ENCODE results near the gene MAGI2. TPM values are rescaled to one million over a fixed set of nuclear protein-coding genes. Genes with fewer than 3 reads are reported as not detected.

The MAGI2 gene
- total RNA-seq, 3 donors from 2014 or later: 0.10 to 0.16 (median 0.14) TPM

- Mint-ChIP-seq H3K27me3 (ENCODE audit: low read depth) (no peaks in the 10 kb centered on the region), H3K36me3 (ENCODE audit: insufficient read depth) (no peaks in the 10 kb centered on the region), H3K4me3 (no peak overlapping the region), H3K4me1 (ENCODE audit: low read depth) (no peaks in the 10 kb centered on the region), H3K9me3 (peaks cover 4% of the 10 kb centered on the region)
- DNase-seq: no peak
- no peak for ATAC-seq
Measured at GRCh38 chr7:78677391-78677790, 776.1 kb downstream of the MAGI2 start.

DNA sequence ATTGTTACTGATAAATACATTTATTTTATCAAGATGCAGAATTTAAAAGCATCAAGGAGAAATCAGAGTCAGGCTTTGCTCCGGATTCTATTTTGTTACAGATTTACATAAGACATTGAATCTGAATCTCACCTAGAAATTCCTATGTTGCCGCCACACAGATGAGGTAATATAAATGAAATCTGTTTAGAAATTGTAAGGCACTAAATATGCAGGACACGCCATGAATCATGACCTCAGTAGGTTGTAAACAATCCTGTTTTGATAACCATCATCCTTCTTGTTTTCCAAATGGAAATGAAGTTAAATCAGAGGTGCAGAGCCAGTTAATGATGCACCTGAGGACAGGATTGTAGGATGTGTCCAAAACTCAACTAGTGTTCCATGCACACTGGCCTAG lies 778.0 kb downstream of the MAGI2 start:
- H3K27me3 Mint-ChIP-seq (ENCODE audit: low read depth): no peaks in the 10 kb centered on the region

GRCh38 chr7:78673272-78673671 lies 780.2 kb downstream of the MAGI2 start:
- ATAC-seq: no peak
- no peaks in the 10 kb centered on the region for H3K36me3 Mint-ChIP-seq (ENCODE audit: insufficient read depth)
- no peak for DNase-seq
- no peaks in the 10 kb centered on the region for H3K27me3 Mint-ChIP-seq (ENCODE audit: low read depth)
- peaks cover 4% of the 10 kb centered on the region for H3K9me3 Mint-ChIP-seq
- H3K4me3 Mint-ChIP-seq: no peak overlapping the region
- H3K4me1 Mint-ChIP-seq (ENCODE audit: low read depth): no peaks in the 10 kb centered on the region

More for the DNA sequence above, 778.0 kb downstream of the MAGI2 start:
- Mint-ChIP-seq H3K36me3 (ENCODE audit: insufficient read depth) (no peaks in the 10 kb centered on the region), H3K4me3 (no peak overlapping the region), H3K4me1 (ENCODE audit: low read depth) (no peaks in the 10 kb centered on the region), H3K9me3 (peaks cover 4% of the 10 kb centered on the region)
- DNase-seq (no peak), ATAC-seq (no peak)

DNA sequence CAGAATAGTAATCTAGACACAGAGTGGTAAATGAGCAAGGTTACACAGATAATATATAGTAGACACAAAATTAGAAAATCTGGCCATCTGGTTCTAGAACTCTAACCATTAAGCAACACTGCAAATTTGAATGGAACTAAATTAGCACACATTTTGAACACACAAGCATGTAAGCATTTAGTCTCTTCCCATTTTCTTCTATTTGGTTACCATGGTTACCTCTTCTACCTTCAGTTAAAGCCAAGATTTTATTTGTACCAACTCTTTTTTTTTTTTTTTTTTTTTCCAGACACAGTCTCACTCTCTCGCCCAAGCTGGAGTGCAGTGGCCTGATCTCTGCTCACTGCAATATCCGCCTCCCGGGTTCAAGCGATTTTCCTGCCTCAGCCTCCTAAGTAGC lies 790.5 kb downstream of the MAGI2 start:
- no peaks in the 10 kb centered on the region for H3K36me3 Mint-ChIP-seq (ENCODE audit: insufficient read depth)

GRCh38 chr7:78649976-78650375 lies 803.5 kb downstream of the MAGI2 start:
- Mint-ChIP-seq H3K9me3 (peaks cover 3% of the 10 kb centered on the region), H3K27me3 (ENCODE audit: low read depth) (no peaks in the 10 kb centered on the region), H3K36me3 (ENCODE audit: insufficient read depth) (no peaks in the 10 kb centered on the region), H3K4me3 (no peak overlapping the region), H3K4me1 (ENCODE audit: low read depth) (no peaks in the 10 kb centered on the region)
- no peak for DNase-seq
- no peak for ATAC-seq

More for the DNA sequence above, 790.5 kb downstream of the MAGI2 start:
- DNase-seq (no peak), ATAC-seq (no peak)
- H3K4me3 Mint-ChIP-seq: no peak overlapping the region
- no peaks in the 10 kb centered on the region for H3K4me1 Mint-ChIP-seq (ENCODE audit: low read depth)
- H3K27me3 Mint-ChIP-seq (ENCODE audit: low read depth): no peaks in the 10 kb centered on the region
- H3K9me3 Mint-ChIP-seq: no peaks in the 10 kb centered on the region

DNA sequence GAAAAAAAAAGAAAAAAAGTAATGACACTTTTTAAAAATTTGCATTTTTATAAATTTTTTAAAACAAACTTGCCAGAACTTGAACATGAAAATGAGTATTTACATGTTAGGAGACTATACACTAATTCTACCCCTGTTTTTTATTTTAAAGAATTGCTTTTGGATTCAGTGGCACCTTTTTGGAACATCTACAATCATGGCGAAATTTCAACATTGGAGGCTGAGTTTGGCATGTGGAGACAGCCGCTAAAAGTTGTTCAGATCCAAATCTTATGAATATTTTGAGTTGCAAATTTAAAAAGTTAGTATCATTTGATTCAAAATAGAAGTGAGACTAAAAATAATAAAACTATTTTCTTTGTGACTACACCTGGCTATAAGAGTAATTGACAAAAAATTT lies 804.2 kb downstream of the MAGI2 start:
- Mint-ChIP-seq H3K9me3 (peaks cover 3% of the 10 kb centered on the region), H3K27me3 (ENCODE audit: low read depth) (no peaks in the 10 kb centered on the region), H3K4me1 (ENCODE audit: low read depth) (no peaks in the 10 kb centered on the region), H3K36me3 (ENCODE audit: insufficient read depth) (no peaks in the 10 kb centered on the region), H3K4me3 (no peak overlapping the region)
- DNase-seq (no peak), ATAC-seq (no peak)

DNA sequence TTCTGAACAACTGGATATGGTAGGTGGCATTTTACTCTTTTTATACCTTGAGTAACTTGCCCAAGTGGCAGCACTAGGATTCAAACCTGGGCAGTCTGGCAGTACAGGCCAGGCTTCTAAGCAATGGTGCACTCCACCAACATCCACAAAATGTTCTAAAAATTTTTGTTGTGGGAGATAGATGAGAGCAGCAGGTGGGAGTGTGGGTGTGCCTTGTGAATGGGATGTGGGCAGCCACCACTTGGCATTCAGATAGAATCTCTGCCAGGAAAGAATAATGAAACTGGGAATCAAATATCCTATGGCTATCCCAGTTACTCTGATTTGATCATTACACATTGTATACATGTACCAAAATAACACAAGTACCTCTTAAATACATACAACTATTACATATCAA lies 810.7 kb downstream of the MAGI2 start:
- Mint-ChIP-seq H3K36me3 (ENCODE audit: insufficient read depth) (no peaks in the 10 kb centered on the region), H3K9me3 (peaks cover 7% of the 10 kb centered on the region), H3K4me3 (no peak overlapping the region), H3K4me1 (ENCODE audit: low read depth) (no peaks in the 10 kb centered on the region), H3K27me3 (ENCODE audit: low read depth) (no peaks in the 10 kb centered on the region)
- DNase-seq: no peak
- no peak for ATAC-seq

DNA sequence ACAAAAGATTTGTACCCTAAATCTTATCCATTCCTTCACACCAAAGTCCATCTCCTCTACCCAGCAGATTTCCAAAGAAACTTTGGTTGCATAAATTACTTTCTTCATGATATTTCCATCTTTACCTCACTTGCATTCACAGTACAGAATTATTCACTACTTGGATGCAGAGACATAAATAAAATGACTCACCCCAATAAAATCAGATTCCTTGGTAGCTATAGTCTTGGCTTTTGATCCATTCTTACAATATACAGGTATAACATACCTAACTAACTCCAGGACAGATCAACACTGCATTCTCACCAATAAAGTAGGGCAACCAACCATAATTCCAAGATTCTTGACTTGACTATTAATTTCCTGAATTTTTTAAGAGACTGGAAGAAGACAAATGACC lies 815.1 kb downstream of the MAGI2 start:
- Mint-ChIP-seq H3K9me3 (peaks cover 4% of the 10 kb centered on the region), H3K27me3 (ENCODE audit: low read depth) (no peaks in the 10 kb centered on the region), H3K4me1 (ENCODE audit: low read depth) (no peaks in the 10 kb centered on the region), H3K4me3 (no peak overlapping the region), H3K36me3 (ENCODE audit: insufficient read depth) (no peaks in the 10 kb centered on the region)
- ATAC-seq (no peak), DNase-seq (no peak)

DNA sequence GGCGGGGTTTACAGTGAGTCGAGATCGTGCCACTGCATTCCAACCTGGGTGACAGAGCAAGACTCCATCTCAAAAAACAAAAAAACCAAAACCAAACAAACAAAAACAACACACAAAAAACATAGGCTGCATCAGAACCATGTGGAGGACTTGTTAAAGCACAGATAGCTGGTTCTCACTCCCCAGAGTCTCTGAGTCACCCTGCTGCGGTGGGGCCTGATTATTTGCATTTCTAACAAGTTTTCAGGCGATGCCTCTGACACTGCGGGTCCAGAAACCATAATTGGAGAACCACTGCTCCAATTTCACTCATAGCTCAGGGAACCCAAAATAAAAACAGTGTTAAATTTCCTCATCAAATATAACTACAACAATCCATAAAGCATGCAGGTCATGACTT lies 816.7 kb downstream of the MAGI2 start:
- H3K9me3 Mint-ChIP-seq: peaks cover 8% of the 10 kb centered on the region
- no peak overlapping the region for H3K4me3 Mint-ChIP-seq
- H3K4me1 Mint-ChIP-seq (ENCODE audit: low read depth): no peaks in the 10 kb centered on the region
- DNase-seq: no peak
- H3K36me3 Mint-ChIP-seq (ENCODE audit: insufficient read depth): no peaks in the 10 kb centered on the region
- no peak for ATAC-seq
- no peaks in the 10 kb centered on the region for H3K27me3 Mint-ChIP-seq (ENCODE audit: low read depth)

DNA sequence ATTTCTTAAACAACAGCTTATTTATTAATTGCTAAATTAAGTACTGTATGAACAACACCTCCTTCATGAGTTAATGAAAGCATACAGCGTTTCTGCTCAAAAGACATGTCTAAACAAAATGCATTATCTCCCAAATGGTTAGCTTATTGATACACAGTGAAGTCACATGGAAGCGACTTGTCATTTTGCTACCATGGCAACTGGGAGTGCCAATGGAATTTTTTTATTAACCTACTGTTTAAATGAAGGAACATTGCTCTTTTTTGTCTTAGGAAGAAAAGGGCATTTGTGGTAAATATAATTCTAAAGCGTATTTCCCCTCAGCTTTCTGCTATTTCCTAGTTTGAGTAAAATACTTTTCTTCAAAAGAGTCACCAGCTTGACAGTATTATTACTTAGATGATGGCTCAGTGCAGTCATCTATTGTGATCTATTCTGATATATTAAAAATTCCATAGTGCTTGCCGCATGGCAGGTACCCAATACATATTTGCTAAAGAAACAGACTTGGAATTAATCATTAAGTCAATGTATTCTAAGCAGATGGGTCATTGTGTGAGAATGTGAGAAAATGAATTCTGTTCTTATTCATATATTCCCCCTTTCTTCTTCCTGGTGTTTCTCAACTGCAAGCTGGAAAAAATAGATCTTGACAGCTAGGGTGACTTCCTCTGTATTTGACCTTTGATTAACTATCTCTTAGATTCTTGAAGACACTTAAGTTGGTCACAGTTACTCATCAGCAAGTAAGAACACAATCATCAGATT lies 818.3 kb downstream of the MAGI2 start:
- ATAC-seq (no peak), DNase-seq (no peak)
- Mint-ChIP-seq H3K4me3 (no peak overlapping the region), H3K27me3 (ENCODE audit: low read depth) (no peaks in the 10 kb centered on the region), H3K36me3 (ENCODE audit: insufficient read depth) (no peaks in the 10 kb centered on the region), H3K4me1 (ENCODE audit: low read depth) (no peaks in the 10 kb centered on the region), H3K9me3 (peaks cover 8% of the 10 kb centered on the region)

GRCh38 chr7:78634093-78634492 lies 819.4 kb downstream of the MAGI2 start:
- DNase-seq: no peak
- peaks cover 7% of the 10 kb centered on the region for H3K9me3 Mint-ChIP-seq
- no peaks in the 10 kb centered on the region for H3K27me3 Mint-ChIP-seq (ENCODE audit: low read depth)
- no peaks in the 10 kb centered on the region for H3K36me3 Mint-ChIP-seq (ENCODE audit: insufficient read depth)
- H3K4me1 Mint-ChIP-seq (ENCODE audit: low read depth): no peaks in the 10 kb centered on the region
- no peak overlapping the region for H3K4me3 Mint-ChIP-seq
- ATAC-seq: no peak

DNA sequence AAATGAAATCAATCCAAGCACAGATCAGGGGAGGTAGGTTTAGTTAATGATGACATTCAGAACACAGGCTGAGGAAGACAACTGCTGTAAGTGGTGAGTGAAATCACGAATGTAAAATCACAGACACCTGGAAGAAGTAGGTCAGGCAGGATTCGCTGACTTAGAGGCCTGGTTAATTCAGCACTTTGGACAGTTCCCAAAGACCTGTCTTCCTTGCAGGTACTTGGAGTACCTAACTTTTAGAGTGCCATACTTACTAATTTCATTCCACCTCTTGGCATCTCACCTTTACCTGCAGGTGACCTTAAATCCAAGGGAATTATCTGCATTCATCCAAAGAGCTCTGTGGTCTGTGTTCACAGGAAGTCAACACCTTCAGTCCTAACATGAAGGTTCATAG lies 832.5 kb downstream of the MAGI2 start:
- H3K4me3 Mint-ChIP-seq: no peak overlapping the region
- no peaks in the 10 kb centered on the region for H3K36me3 Mint-ChIP-seq (ENCODE audit: insufficient read depth)
- no peaks in the 10 kb centered on the region for H3K4me1 Mint-ChIP-seq (ENCODE audit: low read depth)
- H3K9me3 Mint-ChIP-seq: peaks cover 3% of the 10 kb centered on the region
- H3K27me3 Mint-ChIP-seq (ENCODE audit: low read depth): no peaks in the 10 kb centered on the region
- ATAC-seq: no peak
- DNase-seq: no peak

DNA sequence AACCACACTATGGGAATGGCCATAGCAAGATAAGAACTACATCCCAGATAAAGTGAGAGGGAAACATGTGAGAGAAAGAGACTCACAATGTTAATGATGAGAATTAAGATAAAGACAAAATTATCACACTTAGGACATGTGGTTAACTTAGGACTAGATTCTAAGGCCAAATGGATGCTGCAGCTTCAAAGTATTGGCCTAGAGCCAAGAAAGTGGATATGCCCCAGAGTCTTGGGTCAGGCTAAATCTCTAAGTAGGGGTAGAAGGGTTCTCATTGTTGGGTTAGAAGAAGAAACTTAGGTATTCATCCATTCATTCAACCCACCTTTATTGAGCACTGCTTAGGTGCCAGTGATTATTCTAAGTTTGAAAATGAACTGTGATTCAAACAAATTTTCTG lies 836.9 kb downstream of the MAGI2 start:
- Mint-ChIP-seq H3K36me3 (ENCODE audit: insufficient read depth) (no peaks in the 10 kb centered on the region), H3K4me1 (ENCODE audit: low read depth) (no peaks in the 10 kb centered on the region), H3K27me3 (ENCODE audit: low read depth) (no peaks in the 10 kb centered on the region), H3K9me3 (no peaks in the 10 kb centered on the region), H3K4me3 (no peak overlapping the region)
- DNase-seq: no peak
- no peak for ATAC-seq

GRCh38 chr7:78609281-78609680 lies 844.2 kb downstream of the MAGI2 start:
- Mint-ChIP-seq H3K4me3 (no peak overlapping the region), H3K4me1 (ENCODE audit: low read depth) (no peaks in the 10 kb centered on the region)
- no peak for ATAC-seq

DNA sequence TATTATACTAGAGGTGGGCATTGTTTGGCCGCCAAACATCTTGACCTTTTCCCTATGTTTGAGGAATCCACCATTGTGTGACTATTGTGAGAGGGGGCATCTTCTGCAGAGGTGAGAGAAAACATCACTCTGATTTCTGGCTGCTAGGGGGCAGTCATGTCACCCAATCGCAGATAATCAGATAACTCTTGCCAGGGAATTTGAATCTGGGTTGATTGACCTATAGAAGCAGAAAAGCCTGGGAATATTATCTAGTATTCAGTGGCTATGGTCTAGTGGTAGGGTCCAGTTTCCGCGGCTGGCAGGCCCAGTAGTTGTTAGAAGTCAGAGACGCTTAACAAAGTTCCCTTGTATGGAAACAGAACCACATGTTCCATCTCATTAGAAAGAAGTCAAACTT lies 846.4 kb downstream of the MAGI2 start:
- Mint-ChIP-seq H3K27me3 (ENCODE audit: low read depth) (no peaks in the 10 kb centered on the region), H3K4me3 (no peak overlapping the region), H3K36me3 (ENCODE audit: insufficient read depth) (no peaks in the 10 kb centered on the region), H3K9me3 (no peaks in the 10 kb centered on the region), H3K4me1 (ENCODE audit: low read depth) (no peaks in the 10 kb centered on the region)
- DNase-seq (no peak), ATAC-seq (no peak)

More at GRCh38 chr7:78609281-78609680, 844.2 kb downstream of the MAGI2 start:
- H3K36me3 Mint-ChIP-seq (ENCODE audit: insufficient read depth): no peaks in the 10 kb centered on the region
- H3K9me3 Mint-ChIP-seq: no peaks in the 10 kb centered on the region
- no peaks in the 10 kb centered on the region for H3K27me3 Mint-ChIP-seq (ENCODE audit: low read depth)
- DNase-seq: no peak
